T-helper 2 cell treated with Interferon-gamma antibody and Interleukin-4, amounts not matched to agents 100 ng/mL and 5 ng/mL, for 36 hours (primary cell): ENCODE measurements around the gene TECPR1. TPM values are rescaled to one million over a fixed set of nuclear protein-coding genes. Genes with fewer than 3 reads are reported as not detected.
"Not testable (repeated sequence)": the region's sequence is repeated elsewhere in the genome, so short reads cannot be mapped to it uniquely, and the experiment has no call there.

Experiments
- intact Hi-C: fragments of 100-400 bp; cut with micrococcal nuclease; formaldehyde crosslinking; loops from one replicate; pipeline ENCODE4 v1.15.1; 2023
- total RNA-seq: library from RNA; stranded (reverse); gene quantifications from 2 replicates; pipeline ENCODE4 v1.2.3, GENCODE V29; 2022

Gene TECPR1
- total RNA-seq, 1 donor from 2014 or later = 73.7 TPM

- intact Hi-C loops = no loop called here
Observed at GRCh38 chr7:98230746-98231471, 21.1 kb downstream of the TECPR1 start.

GRCh38 chr7:98229991-98230745 is 21.9 kb downstream of the TECPR1 start:
- intact Hi-C loops = no loop called here

- intact Hi-C loops = no loop called here
Observed at GRCh38 chr7:98229441-98229840, 22.6 kb downstream of the TECPR1 start.

- intact Hi-C loops = no loop called here
Observed at GRCh38 chr7:98228801-98229200, 23.2 kb downstream of the TECPR1 start.

- intact Hi-C loops = no loop called here
Observed at GRCh38 chr7:98227939-98228338, 24.1 kb downstream of the TECPR1 start.

- intact Hi-C loops = no loop called here
Observed at GRCh38 chr7:98225913-98226614, 26.0 kb downstream of the TECPR1 start.

GRCh38 chr7:98224701-98225181 is 27.3 kb downstream of the TECPR1 start:
- intact Hi-C loops = no loop called here

GRCh38 chr7:98223898-98224700 is 27.9 kb downstream of the TECPR1 start:
- intact Hi-C loops = no loop called here

GRCh38 chr7:98223351-98223897 is 28.6 kb downstream of the TECPR1 start:
- intact Hi-C loops = no loop called here

- intact Hi-C loops = no loop called here
Observed at GRCh38 chr7:98222533-98223195, 29.4 kb downstream of the TECPR1 start.

GRCh38 chr7:98221611-98222532 is 30.2 kb downstream of the TECPR1 start:
- intact Hi-C loops = no loop called here

GRCh38 chr7:98219382-98219781 is 32.6 kb downstream of the TECPR1 start:
- intact Hi-C loops = not testable (repeated sequence)

GRCh38 chr7:98217623-98218582 is 34.1 kb downstream of the TECPR1 start:
- intact Hi-C loops = no loop called here

GRCh38 chr7:98216941-98217622 is 35.0 kb downstream of the TECPR1 start:
- intact Hi-C loops = no loop called here

- intact Hi-C loops = no loop called here
Observed at GRCh38 chr7:98215561-98216495, 36.2 kb downstream of the TECPR1 start.

- intact Hi-C loops = no loop called here
Observed at GRCh38 chr7:98214811-98215321, 37.2 kb downstream of the TECPR1 start.
